HepG2 (cell line): ENCODE results near the gene MAFF. TPM values are rescaled to one million over a fixed set of nuclear protein-coding genes. Genes with fewer than 3 reads are reported as not detected.

Experiments used
- CBX1 ChIP-seq: IDR thresholded peaks from one replicate; pipeline ENCODE4 v1.6.1; 2016; ENCODE audit warnings: antibody characterized with exemption, low read depth
- CEBPG ChIP-seq: IDR thresholded peaks from 2 replicates; pipeline ENCODE4 v1.6.1; 2016
- HOXD1 ChIP-seq: sonication (generic); formaldehyde crosslinking; IDR thresholded peaks from 2 replicates; pipeline ENCODE4 v1.5.0; 2020; ENCODE audit warnings: missing genetic modification reagents
- IKZF4 ChIP-seq: sonication (generic); formaldehyde crosslinking; IDR thresholded peaks from 2 replicates; pipeline ENCODE4 v1.5.1; 2020; ENCODE audit warnings: borderline replicate concordance, mild to moderate bottlenecking, low read depth, missing genetic modification reagents; ENCODE audit errors: not compliant biosample characterization
- ISX ChIP-seq: sonication (generic); formaldehyde crosslinking; conservative IDR thresholded peaks from 2 replicates; pipeline ENCODE4 v1.5.0; 2020; ENCODE audit warnings: missing genetic modification reagents
- KLF6 ChIP-seq: IDR thresholded peaks from 2 replicates; pipeline ENCODE4 v1.8.0; 2016; ENCODE audit warnings: missing biosample characterization, missing genetic modification reagents
- MAFK ChIP-seq, 2 experiments: IDR thresholded peaks in 1 of 2; conservative IDR thresholded peaks in 1 of 2; 2 replicates each; pipeline ENCODE4 v1.6.1; 2011; ENCODE audit warnings: improper control_type of control experiment in 2 of 2, low read length in 2 of 2
- MBD4 ChIP-seq: IDR thresholded peaks from 2 replicates; pipeline ENCODE4 v1.6.1; 2012; ENCODE audit warnings: low read length, inconsistent platforms, borderline replicate concordance
- REXO4 ChIP-seq: sonication (generic); formaldehyde crosslinking; IDR thresholded peaks from 2 replicates; pipeline ENCODE4 v1.8.0; 2022; ENCODE audit warnings: missing genetic modification reagents, mild to moderate bottlenecking, borderline replicate concordance
- SIX4 ChIP-seq: sonication (generic); formaldehyde crosslinking; IDR thresholded peaks from 2 replicates; pipeline ENCODE4 v1.4.0; 2020; ENCODE audit warnings: missing genetic modification reagents
- SMARCC2 ChIP-seq: fragments of 450-650 bp; IDR thresholded peaks from 2 replicates; pipeline ENCODE4 v1.6.1; 2017; ENCODE audit warnings: antibody characterized with exemption, mild to moderate bottlenecking
- SRF ChIP-seq: IDR thresholded peaks from 2 replicates; pipeline ENCODE4 v1.6.1; 2011; ENCODE audit warnings: mild to moderate bottlenecking, low read depth, low read length, moderate library complexity
- SUZ12 ChIP-seq: fragments of 150-350 bp; IDR thresholded peaks from 2 replicates; pipeline ENCODE4 v1.6.1; 2014; ENCODE audit warnings: low read depth, low read length
- ZNF441 ChIP-seq: sonication (generic); formaldehyde crosslinking; IDR thresholded peaks from 2 replicates; pipeline ENCODE4 v1.7.0; 2021; ENCODE audit warnings: missing genetic modification reagents, borderline replicate concordance
- ZNF460 ChIP-seq: sonication (generic); formaldehyde crosslinking; IDR thresholded peaks from 2 replicates; pipeline ENCODE4 v1.5.1; 2020; ENCODE audit warnings: missing genetic modification reagents, mild to moderate bottlenecking, borderline replicate concordance
- ZNF501 ChIP-seq: sonication (generic); formaldehyde crosslinking; IDR thresholded peaks from 2 replicates; pipeline ENCODE4 v1.5.1; 2020; ENCODE audit warnings: mild to moderate bottlenecking, moderate library complexity, missing genetic modification reagents
- polyA plus RNA-seq, 8 experiments: library from polyadenylated mRNA; depleted of rRNA in 3 of 8; stranded (reverse) in 7 of 8; unstranded in 1 of 8; fragments of >200 nt; fragmentation: Illumina TruSeq in 4 of 8; extraction: Trizol in 4 of 8; gene quantifications; 2 replicates each; pipeline versions ENCODE4 v1.2.1 to v1.2.3, GENCODE V29; 2011 to 2016; ENCODE audit warnings: low read depth in 4 of 8, missing spikeins in 1 of 8, mixed read lengths in 1 of 8; ENCODE audit not compliant: insufficient read depth in 1 of 8
- total RNA-seq, 5 experiments: library from RNA; depleted of rRNA; stranded (reverse); fragments of >200 nt; fragmentation: Illumina TruSeq; extraction: Trizol; gene quantifications; 2 replicates each; pipeline ENCODE4 v1.2.3, GENCODE V29; 2016; ENCODE audit warnings: low read depth in 1 of 5
- TF ChIP-seq, protein P1 (sequence below): sonication (generic); formaldehyde crosslinking; IDR thresholded peaks from 2 replicates; pipeline ENCODE4 v1.5.0; 2020; ENCODE audit warnings: missing genetic modification reagents
- TF ChIP-seq, protein P2 (sequence below): sonication (generic); formaldehyde crosslinking; IDR thresholded peaks from 2 replicates; pipeline ENCODE4 v1.5.0; 2020; ENCODE audit warnings: mild to moderate bottlenecking, missing genetic modification reagents
- TF ChIP-seq, protein P3 (sequence below): sonication (generic); formaldehyde crosslinking; IDR thresholded peaks from 2 replicates; pipeline ENCODE4 v1.5.1; 2020; ENCODE audit warnings: mild to moderate bottlenecking, missing genetic modification reagents, borderline replicate concordance
- TF ChIP-seq, protein P4 (sequence below): IDR thresholded peaks from 2 replicates; pipeline ENCODE4 v1.6.1; 2016; ENCODE audit warnings: mild to moderate bottlenecking

Gene MAFF
- total and polyA plus RNA-seq, 2 of the 13 experiments (the other 11 are each of a cell fraction or from before 2014, with no cell fraction given): 5.4 to 14.3 TPM

DNA sequence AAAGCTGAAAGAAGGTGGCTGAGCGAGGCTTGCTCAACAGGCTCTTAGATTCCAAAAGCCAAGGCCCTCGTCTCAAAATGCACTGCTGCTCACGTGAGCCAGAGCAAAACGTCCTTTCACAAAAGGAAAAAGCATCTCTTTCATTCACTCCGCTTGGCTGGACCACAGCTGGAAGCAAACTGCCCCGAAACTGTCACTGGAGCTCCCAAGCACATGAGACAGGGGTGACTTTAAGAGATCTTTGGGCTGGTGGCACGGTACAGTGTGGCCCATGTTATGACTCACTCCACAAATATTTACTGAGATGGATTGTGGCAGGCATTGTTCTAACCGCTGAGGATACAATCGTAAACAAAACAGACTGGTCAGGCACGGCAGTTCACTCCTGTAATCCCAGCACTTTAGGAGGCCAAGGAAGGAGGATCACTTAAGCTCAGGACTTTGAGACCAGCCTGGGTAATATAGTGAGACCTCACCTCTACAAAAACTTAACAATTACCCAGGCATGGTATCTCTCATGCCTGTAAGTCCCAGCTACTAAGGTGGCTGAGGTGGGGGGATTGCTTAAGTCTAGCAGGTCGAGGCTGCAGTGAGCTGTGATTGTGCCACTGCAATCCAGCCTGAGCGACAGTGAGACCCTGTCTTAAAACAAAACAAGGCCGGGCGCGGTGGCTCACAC is 23.7 kb upstream of the MAFF start (continued):
- 0 out of 2 replicates have a peak, but pooled peaks have one; percentile 42 for TF ChIP-seq SMARCC2
- TF ChIP-seq MAFK (conservative IDR thresholded peaks at IDR 0.05 in 1 of 2, IDR thresholded peaks at IDR 0.05 in 1 of 2; ENCODE audit: low read length in 2 of 2): no peak
- TF ChIP-seq SIX4 (CRISPR knock-in tag): peak; percentile 72; the same call in 1 of the 2 replicates
- no peak for TF ChIP-seq ISX (CRISPR knock-in tag)
- TF ChIP-seq ZNF460 (CRISPR knock-in tag): peak; percentile 13; the same call in 1 of the 2 replicates
- TF ChIP-seq SUZ12: no peak
- no peak for TF ChIP-seq MBD4
- peak; percentile 33 for TF ChIP-seq CBX1
- TF ChIP-seq ZNF501 (CRISPR knock-in tag): peak; percentile 34; the same call in 1 of the 2 replicates
- TF ChIP-seq ZNF441 (CRISPR knock-in tag): 0 out of 2 replicates have a peak, but pooled peaks have one; percentile 62
- TF ChIP-seq REXO4 (CRISPR knock-in tag): no peak
- no peak for TF ChIP-seq SRF
- TF ChIP-seq IKZF4 (CRISPR knock-in tag): no peak
- 0 out of 2 replicates have a peak, but pooled peaks have one; percentile 41 for TF ChIP-seq KLF6 (CRISPR knock-in tag)
- TF ChIP-seq, protein P1, sequence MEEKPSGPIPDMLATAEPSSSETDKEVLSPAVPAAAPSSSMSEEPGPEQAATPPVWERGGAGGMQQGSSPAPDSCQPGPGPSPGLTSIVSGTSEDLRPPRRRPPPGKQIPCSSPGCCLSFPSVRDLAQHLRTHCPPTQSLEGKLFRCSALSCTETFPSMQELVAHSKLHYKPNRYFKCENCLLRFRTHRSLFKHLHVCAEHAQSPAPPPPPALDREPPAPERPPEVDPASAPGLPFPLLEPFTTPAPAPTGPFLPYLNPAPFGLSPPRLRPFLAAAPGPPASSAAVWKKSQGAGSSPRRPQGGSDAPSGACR (CRISPR knock-in tag): peak; percentile 59; the same call in 1 of the 2 replicates
- TF ChIP-seq, protein P2, sequence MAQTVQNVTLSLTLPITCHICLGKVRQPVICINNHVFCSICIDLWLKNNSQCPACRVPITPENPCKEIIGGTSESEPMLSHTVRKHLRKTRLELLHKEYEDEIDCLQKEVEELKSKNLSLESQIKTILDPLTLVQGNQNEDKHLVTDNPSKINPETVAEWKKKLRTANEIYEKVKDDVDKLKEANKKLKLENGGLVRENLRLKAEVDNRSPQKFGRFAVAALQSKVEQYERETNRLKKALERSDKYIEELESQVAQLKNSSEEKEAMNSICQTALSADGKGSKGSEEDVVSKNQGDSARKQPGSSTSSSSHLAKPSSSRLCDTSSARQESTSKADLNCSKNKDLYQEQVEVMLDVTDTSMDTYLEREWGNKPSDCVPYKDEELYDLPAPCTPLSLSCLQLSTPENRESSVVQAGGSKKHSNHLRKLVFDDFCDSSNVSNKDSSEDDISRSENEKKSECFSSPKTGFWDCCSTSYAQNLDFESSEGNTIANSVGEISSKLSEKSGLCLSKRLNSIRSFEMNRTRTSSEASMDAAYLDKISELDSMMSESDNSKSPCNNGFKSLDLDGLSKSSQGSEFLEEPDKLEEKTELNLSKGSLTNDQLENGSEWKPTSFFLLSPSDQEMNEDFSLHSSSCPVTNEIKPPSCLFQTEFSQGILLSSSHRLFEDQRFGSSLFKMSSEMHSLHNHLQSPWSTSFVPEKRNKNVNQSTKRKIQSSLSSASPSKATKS: no peak
- 0 out of 2 replicates have a peak, but pooled peaks have one; percentile 34 for TF ChIP-seq HOXD1 (CRISPR knock-in tag)
- TF ChIP-seq, protein P3, sequence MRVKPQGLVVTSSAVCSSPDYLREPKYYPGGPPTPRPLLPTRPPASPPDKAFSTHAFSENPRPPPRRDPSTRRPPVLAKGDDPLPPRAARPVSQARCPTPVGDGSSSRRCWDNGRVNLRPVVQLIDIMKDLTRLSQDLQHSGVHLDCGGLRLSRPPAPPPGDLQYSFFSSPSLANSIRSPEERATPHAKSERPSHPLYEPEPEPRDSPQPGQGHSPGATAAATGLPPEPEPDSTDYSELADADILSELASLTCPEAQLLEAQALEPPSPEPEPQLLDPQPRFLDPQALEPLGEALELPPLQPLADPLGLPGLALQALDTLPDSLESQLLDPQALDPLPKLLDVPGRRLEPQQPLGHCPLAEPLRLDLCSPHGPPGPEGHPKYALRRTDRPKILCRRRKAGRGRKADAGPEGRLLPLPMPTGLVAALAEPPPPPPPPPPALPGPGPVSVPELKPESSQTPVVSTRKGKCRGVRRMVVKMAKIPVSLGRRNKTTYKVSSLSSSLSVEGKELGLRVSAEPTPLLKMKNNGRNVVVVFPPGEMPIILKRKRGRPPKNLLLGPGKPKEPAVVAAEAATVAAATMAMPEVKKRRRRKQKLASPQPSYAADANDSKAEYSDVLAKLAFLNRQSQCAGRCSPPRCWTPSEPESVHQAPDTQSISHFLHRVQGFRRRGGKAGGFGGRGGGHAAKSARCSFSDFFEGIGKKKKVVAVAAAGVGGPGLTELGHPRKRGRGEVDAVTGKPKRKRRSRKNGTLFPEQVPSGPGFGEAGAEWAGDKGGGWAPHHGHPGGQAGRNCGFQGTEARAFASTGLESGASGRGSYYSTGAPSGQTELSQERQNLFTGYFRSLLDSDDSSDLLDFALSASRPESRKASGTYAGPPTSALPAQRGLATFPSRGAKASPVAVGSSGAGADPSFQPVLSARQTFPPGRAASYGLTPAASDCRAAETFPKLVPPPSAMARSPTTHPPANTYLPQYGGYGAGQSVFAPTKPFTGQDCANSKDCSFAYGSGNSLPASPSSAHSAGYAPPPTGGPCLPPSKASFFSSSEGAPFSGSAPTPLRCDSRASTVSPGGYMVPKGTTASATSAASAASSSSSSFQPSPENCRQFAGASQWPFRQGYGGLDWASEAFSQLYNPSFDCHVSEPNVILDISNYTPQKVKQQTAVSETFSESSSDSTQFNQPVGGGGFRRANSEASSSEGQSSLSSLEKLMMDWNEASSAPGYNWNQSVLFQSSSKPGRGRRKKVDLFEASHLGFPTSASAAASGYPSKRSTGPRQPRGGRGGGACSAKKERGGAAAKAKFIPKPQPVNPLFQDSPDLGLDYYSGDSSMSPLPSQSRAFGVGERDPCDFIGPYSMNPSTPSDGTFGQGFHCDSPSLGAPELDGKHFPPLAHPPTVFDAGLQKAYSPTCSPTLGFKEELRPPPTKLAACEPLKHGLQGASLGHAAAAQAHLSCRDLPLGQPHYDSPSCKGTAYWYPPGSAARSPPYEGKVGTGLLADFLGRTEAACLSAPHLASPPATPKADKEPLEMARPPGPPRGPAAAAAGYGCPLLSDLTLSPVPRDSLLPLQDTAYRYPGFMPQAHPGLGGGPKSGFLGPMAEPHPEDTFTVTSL (CRISPR knock-in tag): peak; percentile 84; the same call in 1 of the 2 replicates
- peak; percentile 34 for TF ChIP-seq CEBPG
- TF ChIP-seq, protein P4, sequence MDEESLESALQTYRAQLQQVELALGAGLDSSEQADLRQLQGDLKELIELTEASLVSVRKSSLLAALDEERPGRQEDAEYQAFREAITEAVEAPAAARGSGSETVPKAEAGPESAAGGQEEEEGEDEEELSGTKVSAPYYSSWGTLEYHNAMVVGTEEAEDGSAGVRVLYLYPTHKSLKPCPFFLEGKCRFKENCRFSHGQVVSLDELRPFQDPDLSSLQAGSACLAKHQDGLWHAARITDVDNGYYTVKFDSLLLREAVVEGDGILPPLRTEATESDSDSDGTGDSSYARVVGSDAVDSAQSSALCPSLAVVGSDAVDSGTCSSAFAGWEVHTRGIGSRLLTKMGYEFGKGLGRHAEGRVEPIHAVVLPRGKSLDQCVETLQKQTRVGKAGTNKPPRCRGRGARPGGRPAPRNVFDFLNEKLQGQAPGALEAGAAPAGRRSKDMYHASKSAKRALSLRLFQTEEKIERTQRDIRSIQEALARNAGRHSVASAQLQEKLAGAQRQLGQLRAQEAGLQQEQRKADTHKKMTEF: peak; percentile 92
